Activated naive CD8-positive, alpha-beta T cell treated with anti-CD3 and anti-CD28 coated beads, Interleukin-2, amount 10 ng/mL, durations not matched to agents 7 days and 5 days (primary cell): Measurements from ENCODE around the gene CASP6. TPM values are rescaled to one million over a fixed set of nuclear protein-coding genes. Genes with fewer than 3 reads are reported as not detected.
A peak's percentile ranks its signal among the peaks of the same experiment; 100 is the strongest.

Source experiments
- ATAC-seq: fragments of 150-1000 bp; cut with Tn5 transposase; one replicate; pipeline ENCODE4 v1.10.0; 2021; ENCODE audit warnings: low read depth, moderate library complexity
- POLR2A ChIA-PET: fragments of 350-600 bp; sonication (Branson Sonifier 250); formaldehyde crosslinking; loops from one replicate; lab custom pipeline; 2021; ENCODE audit warnings: antibody characterized with exemption; lab: Charles Lee
- DNase-seq: peaks from one replicate; pipeline ENCODE4 v3.0.0; 2021
- H3K27ac Mint-ChIP-seq: one replicate; pipeline ENCODE4 v1.8.0; 2022; ENCODE audit warnings: mild to moderate bottlenecking, mixed read lengths
- H3K27me3 Mint-ChIP-seq: one replicate; pipeline ENCODE4 v1.8.0; 2022; ENCODE audit warnings: mild to moderate bottlenecking, moderate library complexity, mixed read lengths
- H3K36me3 Mint-ChIP-seq: one replicate; pipeline ENCODE4 v1.8.0; 2021; ENCODE audit warnings: mild to moderate bottlenecking, mixed read lengths
- H3K4me1 Mint-ChIP-seq: one replicate; pipeline ENCODE4 v1.8.0; 2021; ENCODE audit warnings: mixed read lengths
- H3K4me3 Mint-ChIP-seq: one replicate; pipeline ENCODE4 v1.8.0; 2022; ENCODE audit warnings: mild to moderate bottlenecking, moderate library complexity, mixed read lengths
- H3K9me3 Mint-ChIP-seq: one replicate; pipeline ENCODE4 v1.8.0; 2021; ENCODE audit warnings: mixed read lengths
- total RNA-seq, 2 experiments: library from RNA; stranded (reverse); gene quantifications; one replicate each; pipeline ENCODE4 v1.2.3, GENCODE V29; 2021

Gene CASP6
- total RNA-seq, 2 experiments from 2014 or later = 25.5 to 35.5 TPM

GRCh38 chr4:109675843-109676242 is 27.4 kb downstream of the CASP6 start:
- no peak for ATAC-seq
- Mint-ChIP-seq H3K36me3 (peaks cover 65% of the 10 kb centered on the region), H3K4me1 (no peaks in the 10 kb centered on the region), H3K4me3 (no peak overlapping the region), H3K27ac (no peak overlapping the region), H3K27me3 (no peaks in the 10 kb centered on the region), H3K9me3 (peaks cover 15% of the 10 kb centered on the region)
- POLR2A ChIA-PET = no interaction called here
- DNase-seq = no peak

GRCh38 chr4:109675181-109675580 is 28.1 kb downstream of the CASP6 start:
- Mint-ChIP-seq H3K27ac (no peak overlapping the region), H3K4me3 (no peak overlapping the region), H3K9me3 (peaks cover 16% of the 10 kb centered on the region), H3K27me3 (no peaks in the 10 kb centered on the region), H3K36me3 (peaks cover 65% of the 10 kb centered on the region), H3K4me1 (no peaks in the 10 kb centered on the region)
- ATAC-seq (no peak), DNase-seq (no peak)
- POLR2A ChIA-PET = no interaction called here

GRCh38 chr4:109673303-109673702 is 29.9 kb downstream of the CASP6 start:
- ATAC-seq (no peak), DNase-seq (no peak)
- no peak overlapping the region for H3K27ac Mint-ChIP-seq
- H3K9me3 Mint-ChIP-seq = peaks cover 16% of the 10 kb centered on the region
- H3K4me1 Mint-ChIP-seq = peaks cover 4% of the 10 kb centered on the region
- H3K4me3 Mint-ChIP-seq = no peak overlapping the region
- peaks cover 69% of the 10 kb centered on the region for H3K36me3 Mint-ChIP-seq
- no peaks in the 10 kb centered on the region for H3K27me3 Mint-ChIP-seq
- POLR2A ChIA-PET = interaction anchor here (0.6 kb wide), 1 partner anchor 9 kb away, joined by 3 read pairs; no protein-coding TSS in a partner anchor

GRCh38 chr4:109672169-109672930 is 30.9 kb downstream of the CASP6 start:
- POLR2A ChIA-PET = no interaction called here
- peaks cover 15% of the 10 kb centered on the region for H3K9me3 Mint-ChIP-seq
- H3K27ac Mint-ChIP-seq = no peak overlapping the region
- no peaks in the 10 kb centered on the region for H3K27me3 Mint-ChIP-seq
- DNase-seq = no peak
- peaks cover 70% of the 10 kb centered on the region for H3K36me3 Mint-ChIP-seq
- no peak for ATAC-seq
- H3K4me3 Mint-ChIP-seq = no peak overlapping the region
- H3K4me1 Mint-ChIP-seq = peaks cover 6% of the 10 kb centered on the region

GRCh38 chr4:109671350-109671749 is 31.9 kb downstream of the CASP6 start:
- peaks cover 71% of the 10 kb centered on the region for H3K36me3 Mint-ChIP-seq
- H3K4me1 Mint-ChIP-seq = peaks cover 14% of the 10 kb centered on the region
- H3K9me3 Mint-ChIP-seq = peaks cover 11% of the 10 kb centered on the region
- POLR2A ChIA-PET = no interaction called here
- no peaks in the 10 kb centered on the region for H3K27me3 Mint-ChIP-seq
- H3K4me3 Mint-ChIP-seq = no peak overlapping the region
- DNase-seq (no peak), ATAC-seq (no peak)
- H3K27ac Mint-ChIP-seq = no peak overlapping the region

GRCh38 chr4:109665783-109666485 is 37.3 kb downstream of the CASP6 start:
- DNase-seq (no peak), ATAC-seq (no peak)
- POLR2A ChIA-PET = no interaction called here
- H3K36me3 Mint-ChIP-seq = peaks cover 50% of the 10 kb centered on the region
- no peak overlapping the region for H3K27ac Mint-ChIP-seq
- H3K9me3 Mint-ChIP-seq = peaks cover 2% of the 10 kb centered on the region
- H3K4me3 Mint-ChIP-seq = no peak overlapping the region
- H3K27me3 Mint-ChIP-seq = no peaks in the 10 kb centered on the region
- peaks cover 18% of the 10 kb centered on the region for H3K4me1 Mint-ChIP-seq

GRCh38 chr4:109662771-109663170 is 40.5 kb downstream of the CASP6 start:
- DNase-seq = no peak
- POLR2A ChIA-PET = interaction anchor here (1.1 kb wide), 1 partner anchor 13 kb away, joined by 4 read pairs; no protein-coding TSS in a partner anchor

GRCh38 chr4:109662116-109662515 is 41.1 kb downstream of the CASP6 start:
- H3K4me1 Mint-ChIP-seq = peaks cover 13% of the 10 kb centered on the region

More at GRCh38 chr4:109662771-109663170, 40.5 kb downstream of the CASP6 start:
- H3K4me3 Mint-ChIP-seq = no peak overlapping the region
- ATAC-seq = no peak
- no peaks in the 10 kb centered on the region for H3K9me3 Mint-ChIP-seq
- H3K27ac Mint-ChIP-seq = no peak overlapping the region
- H3K4me1 Mint-ChIP-seq = peaks cover 15% of the 10 kb centered on the region
- H3K36me3 Mint-ChIP-seq = peaks cover 28% of the 10 kb centered on the region
- H3K27me3 Mint-ChIP-seq = no peaks in the 10 kb centered on the region

GRCh38 chr4:109658871-109659410 is 44.3 kb downstream of the CASP6 start:
- Mint-ChIP-seq H3K36me3 (peaks cover 13% of the 10 kb centered on the region), H3K27ac (no peak overlapping the region), H3K9me3 (no peaks in the 10 kb centered on the region), H3K4me3 (no peak overlapping the region), H3K4me1 (peaks cover 8% of the 10 kb centered on the region), H3K27me3 (no peaks in the 10 kb centered on the region)
- no peak for DNase-seq
- no peak for ATAC-seq
- POLR2A ChIA-PET = interaction anchor here (1.1 to 1.9 kb wide), 2 partner anchors 98 to 226 kb away, joined by 4 to 5 read pairs; partner anchors contain the start of genes MCUB and SEC24B

More at GRCh38 chr4:109662116-109662515, 41.1 kb downstream of the CASP6 start:
- Mint-ChIP-seq H3K27me3 (no peaks in the 10 kb centered on the region), H3K4me3 (no peak overlapping the region), H3K9me3 (no peaks in the 10 kb centered on the region), H3K36me3 (peaks cover 26% of the 10 kb centered on the region), H3K27ac (no peak overlapping the region)
- no peak for ATAC-seq
- DNase-seq = no peak
- POLR2A ChIA-PET = no interaction called here

- POLR2A ChIA-PET = interaction anchor here (1.9 kb wide), 1 partner anchor 97 kb away, joined by 5 read pairs; the partner anchor contains the start of gene MCUB
- Mint-ChIP-seq H3K9me3 (no peaks in the 10 kb centered on the region), H3K27me3 (no peaks in the 10 kb centered on the region), H3K4me3 (no peak overlapping the region), H3K27ac (no peak overlapping the region), H3K4me1 (peaks cover 8% of the 10 kb centered on the region), H3K36me3 (peaks cover 14% of the 10 kb centered on the region)
- no peak for ATAC-seq
- DNase-seq = no peak
These were observed 45.3 kb downstream of the CASP6 start for GRCh38 chr4:109657854-109658418.

GRCh38 chr4:109655396-109655795 is 47.8 kb downstream of the CASP6 start:
- POLR2A ChIA-PET = no interaction called here
- no peak overlapping the region for H3K27ac Mint-ChIP-seq
- H3K27me3 Mint-ChIP-seq = no peaks in the 10 kb centered on the region
- no peak overlapping the region for H3K4me3 Mint-ChIP-seq
- DNase-seq (no peak), ATAC-seq (no peak)
- H3K36me3 Mint-ChIP-seq = peaks cover 28% of the 10 kb centered on the region
- H3K4me1 Mint-ChIP-seq = peaks cover 18% of the 10 kb centered on the region
- peaks cover 3% of the 10 kb centered on the region for H3K9me3 Mint-ChIP-seq

- Mint-ChIP-seq H3K36me3 (peaks cover 26% of the 10 kb centered on the region), H3K4me1 (peaks cover 33% of the 10 kb centered on the region), H3K27ac (peak overlapping the region; percentile 92), H3K4me3 (peak overlapping the region; percentile 56), H3K27me3 (no peaks in the 10 kb centered on the region), H3K9me3 (peaks cover 3% of the 10 kb centered on the region)
- peak; percentile 28 for ATAC-seq
- POLR2A ChIA-PET = interaction anchor here (0.8 to 2.9 kb wide), 4 partner anchors 14 to 90 kb away, joined by 4 to 31 read pairs (median 4); partner anchors contain the start of genes CASP6 and MCUB
- DNase-seq = no peak
These were observed 53.4 kb downstream of the CASP6 start for GRCh38 chr4:109649872-109650271.
